GM06990 (cell line): Measurements from ENCODE around the gene PC.

ENCODE experiments used
- DNase-seq: peaks from one replicate; pipeline ENCODE4 v3.0.0-alpha.2; 2011; ENCODE audit not compliant: insufficient read length; ENCODE audit errors: extremely low read depth
- H3K27me3 ChIP-seq: replicated peaks from 2 replicates; pipeline ENCODE4 v1.6.0; 2011; ENCODE audit warnings: low read length; ENCODE audit not compliant: control insufficient read depth, insufficient read depth
- H3K36me3 ChIP-seq: 2 replicates; pipeline ENCODE4 v1.5.1; 2011; ENCODE audit warnings: low read length; ENCODE audit not compliant: control insufficient read depth, insufficient read depth
- H3K4me3 ChIP-seq: replicated peaks from 2 replicates; pipeline ENCODE4 v1.5.1; 2011; ENCODE audit warnings: low read depth, mild to moderate bottlenecking, control low read depth, low read length
- CTCF ChIP-seq: IDR thresholded peaks from 2 replicates; pipeline ENCODE4 v1.5.1; 2011; ENCODE audit warnings: low read length, control low read depth, mild to moderate bottlenecking, inconsistent platforms; ENCODE audit not compliant: insufficient read depth, poor library complexity, severe bottlenecking

PC gene

GRCh38 chr11:66884443-66884842 is 73.7 kb downstream of the PC start:
- no peak for DNase-seq
- TF ChIP-seq CTCF, result no peak
- H3K4me3 ChIP-seq, result no peak overlapping the region
- no peaks in the 10 kb centered on the region for H3K27me3 ChIP-seq
- H3K36me3 ChIP-seq, result no peaks in the 10 kb centered on the region

GRCh38 chr11:66883016-66883965 is 74.9 kb downstream of the PC start:
- no peaks in the 10 kb centered on the region for H3K27me3 ChIP-seq
- H3K4me3 ChIP-seq, result no peak overlapping the region
- no peak for DNase-seq
- H3K36me3 ChIP-seq, result no peaks in the 10 kb centered on the region
- TF ChIP-seq CTCF, result peak; percentile 83

- DNase-seq, result no peak
- Histone ChIP-seq H3K27me3 (no peaks in the 10 kb centered on the region), H3K4me3 (no peak overlapping the region), H3K36me3 (no peaks in the 10 kb centered on the region)
- no peak for TF ChIP-seq CTCF
These were observed 75.6 kb downstream of the PC start for GRCh38 chr11:66882561-66883015.

GRCh38 chr11:66881927-66882452 is 76.2 kb downstream of the PC start:
- H3K36me3 ChIP-seq, result no peaks in the 10 kb centered on the region
- no peak for DNase-seq
- no peaks in the 10 kb centered on the region for H3K27me3 ChIP-seq
- TF ChIP-seq CTCF, result no peak
- no peak overlapping the region for H3K4me3 ChIP-seq

- Histone ChIP-seq H3K36me3 (no peaks in the 10 kb centered on the region), H3K4me3 (no peak overlapping the region), H3K27me3 (no peaks in the 10 kb centered on the region)
- no peak for DNase-seq
- TF ChIP-seq CTCF, result no peak
These were observed 76.7 kb downstream of the PC start for GRCh38 chr11:66881451-66881835.
